ENCODE measurements around the gene FUZ.

- TF ChIP-seq CTCF (IDR thresholded peaks at IDR 0.05): no peak
- TF ChIP-seq POLR2AphosphoS5 (IDR thresholded peaks at IDR 0.05): no peak
- TF ChIP-seq POLR2A (IDR thresholded peaks at IDR 0.05; ENCODE audit: low read depth): no peak
These were observed 11.6 kb downstream of the FUZ start for GRCh38 chr19:49801401-49801888.
